HG03039 (cell line): ENCODE measurements around the gene NDUFV2.
"Not testable (repeated sequence)": the region's sequence is repeated elsewhere in the genome, so short reads cannot be mapped to it uniquely, and the experiment has no call there.

Experiments used
- ATAC-seq: cut with Tn5 transposase; IDR thresholded peaks from one replicate; pipeline ENCODE4 v1.9.1; 2021; ENCODE audit warnings: mild to moderate bottlenecking, moderate library complexity; ENCODE audit not compliant: unreplicated experiment

Gene NDUFV2

GRCh38 chr18:9090578-9090977 lies 11.9 kb upstream of the NDUFV2 start:
- ATAC-seq: no peak

DNA sequence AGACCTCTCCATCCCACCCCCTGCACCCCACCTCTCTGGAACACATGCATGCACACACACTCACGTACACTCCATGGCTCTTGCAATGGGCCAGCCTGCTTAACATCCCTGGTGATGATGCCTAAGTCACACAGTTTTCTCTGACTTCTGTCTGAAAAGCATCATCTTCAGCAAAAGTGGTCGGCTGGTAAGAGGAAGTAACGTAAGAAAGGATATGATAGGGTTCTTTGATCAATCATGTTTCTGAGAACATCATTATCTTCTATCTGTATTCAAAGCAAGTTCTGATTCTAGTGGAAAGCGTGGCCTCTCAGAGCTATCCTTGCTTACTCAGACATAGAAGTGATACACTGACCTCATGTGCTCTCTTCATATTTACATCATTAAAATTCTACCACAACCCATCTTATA lies 11.4 kb upstream of the NDUFV2 start:
- no peak for ATAC-seq

DNA sequence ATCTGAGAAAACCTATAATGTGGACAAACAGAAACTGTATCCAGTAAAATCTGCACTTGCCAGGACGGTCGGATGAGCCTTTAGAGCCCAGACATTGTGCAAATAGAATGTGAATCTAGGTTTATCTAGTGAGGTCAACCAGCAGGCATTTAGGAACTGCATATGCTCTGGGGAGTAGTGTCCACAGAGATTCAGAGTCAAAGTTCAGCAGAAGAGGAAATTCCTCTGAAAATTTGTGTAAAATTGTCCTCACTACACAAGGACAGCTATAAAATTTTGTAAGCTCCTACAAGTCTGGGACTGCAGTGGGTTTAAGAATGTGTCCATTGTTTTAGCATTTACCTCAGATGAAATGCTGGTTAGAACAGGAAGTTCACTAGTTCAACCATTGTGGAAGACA lies 9.8 kb upstream of the NDUFV2 start:
- ATAC-seq: no peak

DNA sequence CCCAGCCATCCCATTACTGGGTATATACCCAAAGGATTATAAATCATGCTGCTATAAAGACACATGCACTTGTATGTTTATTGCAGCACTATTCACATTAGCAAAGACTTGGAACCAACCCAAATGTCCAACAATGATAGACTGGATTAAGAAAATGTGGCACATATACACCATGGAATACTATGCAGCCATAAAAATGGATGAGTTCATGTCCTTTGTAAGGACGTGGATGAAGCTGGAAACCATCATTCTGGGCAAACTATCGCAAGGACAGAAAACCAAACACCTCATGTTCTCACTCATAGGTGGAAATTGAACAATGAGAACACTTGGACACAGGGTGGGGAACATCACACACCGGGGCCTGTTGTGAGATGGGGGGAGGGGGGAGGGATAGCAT lies 9.4 kb upstream of the NDUFV2 start:
- ATAC-seq: not testable (repeated sequence)

- no peak for ATAC-seq
Measured at GRCh38 chr18:9094307-9095226, 7.9 kb upstream of the NDUFV2 start.

- peak; percentile 79 for ATAC-seq
Measured at GRCh38 chr18:9095297-9096006, 7.0 kb upstream of the NDUFV2 start.

DNA sequence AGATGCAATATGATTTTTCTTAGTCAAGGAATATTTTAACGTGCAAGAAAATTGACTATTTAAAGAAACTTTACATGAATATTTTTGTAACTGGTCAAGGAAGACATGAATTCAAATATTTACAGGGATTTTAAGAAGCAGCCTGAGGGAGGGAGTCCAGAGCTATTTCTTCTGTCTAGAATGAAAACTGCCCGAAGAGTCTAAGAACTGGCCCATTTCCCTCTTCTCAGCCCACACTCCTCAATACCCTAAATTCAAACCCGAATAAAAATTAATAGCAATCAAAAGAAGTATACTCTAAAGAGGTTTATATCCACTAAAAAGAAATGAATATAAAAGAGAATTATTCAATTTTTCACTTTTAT lies 6.5 kb upstream of the NDUFV2 start:
- no peak for ATAC-seq

- no peak for ATAC-seq
Measured at GRCh38 chr18:9096685-9097084, 5.8 kb upstream of the NDUFV2 start.

DNA sequence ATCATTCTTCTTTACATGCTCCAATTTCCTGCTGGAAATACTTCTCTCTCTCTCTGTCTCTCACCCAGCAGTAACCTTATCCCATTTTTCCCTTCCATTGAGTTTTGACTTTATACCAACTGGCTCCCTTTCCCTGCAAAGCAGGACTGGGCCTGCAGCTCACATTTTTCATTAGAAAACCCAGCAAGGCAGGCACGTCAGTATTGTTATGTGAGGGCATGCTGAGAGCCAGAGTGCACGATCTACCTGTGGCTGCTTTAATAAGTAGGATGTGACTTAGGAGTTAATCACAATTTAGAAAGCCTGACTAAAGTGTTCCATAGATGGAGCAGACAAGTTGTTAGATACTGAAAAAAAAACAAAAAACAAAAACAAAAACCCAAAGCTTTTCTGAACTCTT lies 5.2 kb upstream of the NDUFV2 start:
- no peak for ATAC-seq

GRCh38 chr18:9100796-9101195 lies 1.7 kb upstream of the NDUFV2 start:
- ATAC-seq: no peak

GRCh38 chr18:9101730-9102507 lies 580 bp upstream of the NDUFV2 start:
- ATAC-seq: no peak

DNA sequence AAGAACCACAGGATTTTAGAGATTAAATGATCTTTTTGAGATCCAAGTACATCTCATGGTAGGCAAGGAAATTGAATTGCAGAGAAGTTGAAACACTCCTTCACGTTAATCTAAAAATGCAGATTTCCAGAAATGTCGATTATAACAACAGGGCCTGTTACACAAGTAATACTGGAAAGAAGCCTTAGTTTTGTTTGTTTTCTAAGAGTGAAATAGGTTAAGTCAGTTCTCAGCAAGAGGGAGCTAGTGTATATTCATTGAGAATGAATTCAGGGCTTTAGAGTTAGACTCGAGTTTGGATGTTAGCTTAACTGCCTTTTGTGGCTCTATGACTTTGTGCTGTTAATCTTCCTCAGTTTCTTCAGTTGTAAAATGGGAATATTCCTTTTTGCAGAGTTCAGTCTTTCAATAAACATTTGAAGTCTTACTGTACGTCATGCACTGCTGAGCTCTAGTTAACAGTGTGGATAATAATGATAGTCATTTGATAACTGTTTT lies 926 bp downstream of the NDUFV2 start:
- ATAC-seq: no peak

GRCh38 chr18:9104244-9104901 lies 1.9 kb downstream of the NDUFV2 start:
- ATAC-seq: no peak

DNA sequence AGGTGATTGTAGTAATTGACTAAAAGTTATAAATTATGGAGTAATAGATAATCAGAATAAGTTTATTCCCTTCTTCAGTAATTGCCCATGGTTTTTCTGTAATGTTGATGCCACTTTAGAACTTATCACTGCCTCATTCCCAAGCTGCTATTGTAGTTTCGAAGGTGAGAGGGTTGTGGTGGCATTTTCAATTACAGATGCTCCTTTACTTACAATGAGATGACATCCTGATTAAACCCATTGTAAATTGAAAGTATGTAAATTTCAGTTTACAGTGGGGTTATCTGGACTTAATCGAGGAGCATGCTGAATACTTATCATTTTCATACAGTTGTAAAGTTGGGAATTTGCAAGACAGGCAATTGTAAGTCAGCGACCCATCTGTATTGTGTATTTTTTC lies 2.9 kb downstream of the NDUFV2 start:
- no peak for ATAC-seq

- no peak for ATAC-seq
Measured at GRCh38 chr18:9106094-9106493, 3.6 kb downstream of the NDUFV2 start.

- ATAC-seq: no peak
Measured at GRCh38 chr18:9106800-9107584, 4.5 kb downstream of the NDUFV2 start.

- no peak for ATAC-seq
Measured at GRCh38 chr18:9108911-9109310, 6.4 kb downstream of the NDUFV2 start.

DNA sequence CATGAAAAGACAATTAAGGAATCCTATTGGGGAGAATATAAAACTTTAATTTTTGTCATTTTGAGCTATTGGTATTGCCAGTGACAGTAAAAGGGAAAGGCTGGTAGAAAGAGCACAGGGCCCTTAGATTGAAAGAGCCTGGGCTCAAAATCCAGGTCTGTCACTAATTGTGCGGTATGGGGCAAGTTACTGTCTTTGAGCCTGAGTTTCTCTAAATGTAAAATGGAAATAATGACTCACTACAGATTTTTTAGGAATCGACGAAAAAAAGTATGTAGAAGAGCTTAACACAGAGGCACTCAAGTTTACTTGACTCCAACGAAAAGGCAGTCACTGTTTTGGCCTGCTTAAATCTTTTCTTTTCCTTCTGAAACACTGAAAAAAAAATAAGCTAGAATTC lies 7.0 kb downstream of the NDUFV2 start:
- no peak for ATAC-seq

DNA sequence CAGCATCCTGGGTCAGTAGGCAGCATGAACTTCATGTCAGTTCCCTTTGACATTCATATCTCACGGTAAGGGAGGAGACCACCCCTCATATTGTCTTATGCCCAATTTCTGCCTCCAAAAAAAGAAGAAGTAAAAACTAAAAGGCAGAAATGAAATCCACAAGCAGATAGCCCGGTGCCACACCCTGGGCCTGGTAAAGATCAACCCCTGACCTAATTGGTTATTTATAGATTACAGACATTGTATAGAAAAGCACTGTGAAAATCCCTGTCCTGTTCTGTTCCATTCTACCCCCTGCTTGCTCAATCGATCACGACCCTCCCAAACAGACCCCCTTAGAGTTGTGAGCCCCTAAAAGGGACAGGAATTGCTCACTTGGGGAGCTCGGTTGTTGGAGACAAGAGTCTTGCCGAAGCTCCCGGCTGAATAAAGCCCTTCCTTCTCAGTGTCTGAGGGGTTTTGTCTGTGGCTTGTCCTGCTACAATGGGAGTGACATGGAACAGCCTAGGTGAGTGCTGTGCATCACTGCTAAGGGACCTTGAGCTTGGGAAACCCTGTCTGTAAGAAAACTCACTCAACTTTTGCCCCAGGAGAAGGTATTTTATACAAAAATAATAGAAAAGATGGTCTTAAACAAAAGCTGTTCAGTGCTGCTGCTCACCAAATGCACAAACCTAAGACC lies 11.1 kb downstream of the NDUFV2 start:
- no peak for ATAC-seq
